ENCODE data around the gene LMO7.
"Not testable (repeated sequence)": the region's sequence is repeated elsewhere in the genome, so short reads cannot be mapped to it uniquely, and the experiment has no call there.

Gene LMO7

DNA sequence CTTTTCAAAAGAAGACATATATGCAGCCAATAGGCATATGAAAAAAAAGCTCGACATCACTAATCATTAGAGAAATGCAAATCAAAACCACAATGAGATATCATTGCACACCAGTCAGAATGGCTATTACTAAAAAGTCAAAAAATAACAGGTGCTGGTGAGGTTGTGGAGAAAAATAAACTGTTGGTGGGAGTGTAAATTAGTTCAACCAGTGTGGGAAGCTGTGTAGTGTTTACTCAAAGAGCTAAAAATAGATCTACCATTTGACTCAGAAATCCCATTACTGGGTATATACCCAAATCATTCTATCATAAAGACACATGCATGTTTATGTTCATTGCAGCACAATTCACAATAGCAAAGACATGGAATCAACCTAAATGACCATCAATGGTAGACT is 106.9 kb downstream of the LMO7 start:
- DNase-seq (ENCODE audit: low spot score) = not testable (repeated sequence)

DNA sequence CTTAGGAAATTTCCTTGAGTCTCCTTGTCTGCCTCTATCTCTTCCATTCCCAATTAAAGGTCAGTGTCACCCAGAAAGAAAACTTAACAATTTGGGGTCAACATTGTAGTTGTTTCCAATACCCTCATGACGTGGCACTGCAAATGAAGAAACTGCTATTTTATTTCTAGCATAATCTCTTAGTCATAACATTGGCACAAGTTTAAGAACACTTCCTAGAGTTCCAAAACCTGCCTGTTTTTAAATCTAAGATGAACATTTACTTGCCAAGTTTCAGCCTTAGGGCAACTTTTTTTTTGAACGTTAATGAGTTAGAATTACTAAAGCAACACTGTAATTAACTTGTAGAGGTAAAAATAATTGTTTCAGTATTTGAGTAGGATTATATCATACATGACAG is 108.0 kb downstream of the LMO7 start:
- DNase-seq (ENCODE audit: low spot score) = no peak

DNA sequence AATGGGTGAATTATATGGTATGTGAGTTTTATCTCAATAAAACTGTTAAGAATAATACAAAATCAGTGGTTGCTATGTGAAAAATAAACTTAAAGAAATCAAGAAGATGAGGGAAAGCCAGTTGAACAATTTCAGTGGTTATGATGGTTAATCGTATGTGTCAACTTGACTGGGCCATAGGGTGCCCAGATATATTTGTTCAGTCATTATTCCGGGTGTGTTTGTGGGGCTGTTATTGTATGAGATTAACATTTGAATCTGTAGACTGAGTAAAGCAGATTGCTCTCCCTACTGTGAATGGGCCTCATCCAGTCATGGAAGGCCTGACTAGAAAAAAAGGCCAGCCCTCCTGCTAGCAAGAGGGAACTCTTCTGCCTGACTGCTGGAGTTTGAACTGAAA is 109.3 kb downstream of the LMO7 start:
- DNase-seq (ENCODE audit: low spot score) = no peak

DNA sequence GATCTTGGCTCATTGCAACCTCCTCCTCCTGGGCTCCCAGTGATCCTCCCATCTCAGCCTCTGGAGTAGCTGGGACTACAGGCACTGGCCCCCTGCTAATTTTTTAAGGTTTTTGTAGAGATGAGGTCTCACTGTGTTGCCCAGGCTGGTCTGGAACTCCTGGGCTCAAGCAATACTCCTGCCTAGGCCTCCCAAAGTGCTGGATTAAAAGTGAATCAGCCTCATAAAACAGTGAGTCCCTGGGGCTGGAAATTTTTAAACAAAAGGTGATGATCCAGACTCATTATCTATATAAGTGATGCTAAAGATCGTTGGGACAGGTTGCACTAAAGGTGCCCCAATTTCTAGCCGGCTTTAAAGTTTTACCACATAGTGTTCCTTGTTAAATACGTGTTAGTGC is 112.7 kb downstream of the LMO7 start:
- DNase-seq (ENCODE audit: low spot score) = no peak

DNA sequence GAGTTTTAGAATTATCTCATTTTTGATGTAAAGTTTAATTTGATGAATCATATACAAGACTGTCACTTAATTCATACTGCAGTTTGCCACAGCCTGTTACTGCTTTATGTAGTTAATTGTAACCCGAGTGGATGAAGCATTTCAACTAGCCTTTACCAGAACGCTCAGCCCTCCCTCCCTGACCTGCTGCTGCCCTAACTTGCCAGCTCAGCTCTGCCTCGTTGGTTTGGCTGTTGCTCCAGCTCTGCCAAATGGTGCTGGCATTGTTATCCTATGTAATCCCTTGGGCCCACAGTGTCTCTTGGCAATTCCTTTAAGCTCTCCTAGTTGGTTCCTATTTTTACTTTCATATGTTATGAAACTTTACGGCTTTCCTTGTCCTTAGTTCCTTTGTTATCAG is 113.3 kb downstream of the LMO7 start:
- no peak for DNase-seq (ENCODE audit: low spot score)

DNA sequence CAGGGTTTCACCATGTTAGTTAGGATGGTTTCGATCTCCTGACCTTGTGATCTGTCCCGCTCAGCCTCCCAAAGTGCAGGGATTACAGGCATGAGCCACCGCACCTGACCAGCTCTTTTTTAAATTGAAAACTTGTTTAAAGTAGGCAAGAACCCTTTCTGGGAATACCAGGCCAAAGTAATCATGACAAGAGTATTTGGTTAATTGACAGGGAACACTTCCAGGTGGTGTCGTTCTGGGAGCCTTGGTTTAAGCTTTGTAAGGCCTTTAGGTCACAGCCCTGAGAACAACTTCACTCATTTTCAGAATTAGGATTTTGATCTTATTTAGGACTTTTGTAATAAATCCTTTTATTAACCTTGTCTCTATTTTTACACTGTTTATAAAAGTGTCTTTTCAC is 115.2 kb downstream of the LMO7 start:
- DNase-seq (ENCODE audit: low spot score) = no peak

DNA sequence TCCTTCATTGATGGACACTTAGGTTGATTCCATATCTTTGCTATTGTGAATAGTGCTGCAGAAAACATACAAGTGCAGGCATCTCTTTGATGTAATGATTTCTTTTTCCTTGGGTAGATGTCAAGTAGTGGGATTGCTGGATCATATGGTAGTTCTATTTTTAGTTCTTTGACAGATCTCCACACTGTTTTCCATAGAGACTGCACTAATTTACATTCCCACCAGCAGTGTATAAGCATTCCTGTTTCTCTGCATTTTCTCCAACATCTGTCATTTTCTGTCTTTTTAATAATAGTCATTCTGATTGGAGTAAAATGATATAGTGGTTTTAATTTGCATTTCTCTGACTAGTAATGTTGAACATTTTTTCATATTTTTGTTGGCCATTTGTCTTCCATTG is 116.7 kb downstream of the LMO7 start:
- no peak for DNase-seq (ENCODE audit: low spot score)

DNA sequence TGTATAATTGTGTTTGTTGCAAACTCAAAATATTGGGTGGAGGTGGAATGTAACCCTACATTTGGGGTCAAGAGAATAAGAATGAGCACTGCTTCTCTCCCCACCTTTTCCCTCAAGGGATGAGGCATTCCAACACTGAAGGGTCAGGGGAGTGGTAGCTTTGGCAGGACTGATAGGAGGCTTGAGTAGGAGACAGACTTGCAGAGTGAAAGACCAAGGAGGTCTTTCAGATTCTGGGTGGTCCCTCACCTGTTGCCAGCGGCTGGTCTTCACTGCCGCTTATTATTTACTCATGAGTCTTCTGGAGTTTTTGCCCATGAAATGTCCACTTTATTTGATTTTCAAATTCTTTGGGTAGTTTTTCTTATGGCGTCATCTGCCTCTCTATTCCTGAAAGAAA is 118.8 kb downstream of the LMO7 start:
- DNase-seq (ENCODE audit: low spot score) = no peak

DNA sequence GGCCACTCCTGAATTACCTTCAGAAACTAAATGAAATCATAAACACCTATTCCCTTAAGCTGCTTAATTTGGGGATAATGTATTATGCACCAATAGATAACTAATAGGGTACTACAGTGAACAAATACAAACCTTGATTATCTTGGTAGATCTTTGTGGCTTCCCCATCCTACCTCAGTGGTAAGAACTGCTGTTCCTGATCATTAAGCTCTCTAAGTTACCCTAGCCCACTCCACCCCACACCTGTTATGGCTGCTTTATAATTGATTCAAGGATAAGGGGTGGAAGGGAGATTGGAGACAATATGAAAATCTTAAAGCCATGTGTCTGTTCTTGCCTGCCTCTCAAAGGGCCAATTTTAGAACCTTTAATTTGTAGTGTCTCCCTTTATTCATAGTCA is 121.2 kb downstream of the LMO7 start:
- DNase-seq (ENCODE audit: low spot score) = no peak

DNA sequence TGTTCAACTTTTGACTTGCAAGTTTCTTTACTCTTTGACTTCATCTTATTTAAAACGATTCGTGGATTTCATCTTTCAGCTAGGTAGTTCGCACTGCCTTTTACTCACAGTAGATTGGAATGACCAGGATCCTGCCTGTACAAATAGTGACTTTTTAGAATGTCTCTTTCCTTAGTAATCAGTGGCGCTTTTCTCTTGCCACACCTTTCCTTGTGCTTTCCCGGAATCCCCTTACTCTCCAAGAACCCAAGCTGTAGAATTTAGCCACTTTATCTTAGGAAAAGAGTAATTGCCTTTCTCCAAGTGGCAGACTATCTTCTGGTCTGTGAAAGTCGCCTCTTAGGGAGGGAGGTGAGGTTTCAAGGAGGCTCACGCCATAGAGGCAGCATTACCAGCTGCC is 123.4 kb downstream of the LMO7 start:
- DNase-seq (ENCODE audit: low spot score) = no peak

DNA sequence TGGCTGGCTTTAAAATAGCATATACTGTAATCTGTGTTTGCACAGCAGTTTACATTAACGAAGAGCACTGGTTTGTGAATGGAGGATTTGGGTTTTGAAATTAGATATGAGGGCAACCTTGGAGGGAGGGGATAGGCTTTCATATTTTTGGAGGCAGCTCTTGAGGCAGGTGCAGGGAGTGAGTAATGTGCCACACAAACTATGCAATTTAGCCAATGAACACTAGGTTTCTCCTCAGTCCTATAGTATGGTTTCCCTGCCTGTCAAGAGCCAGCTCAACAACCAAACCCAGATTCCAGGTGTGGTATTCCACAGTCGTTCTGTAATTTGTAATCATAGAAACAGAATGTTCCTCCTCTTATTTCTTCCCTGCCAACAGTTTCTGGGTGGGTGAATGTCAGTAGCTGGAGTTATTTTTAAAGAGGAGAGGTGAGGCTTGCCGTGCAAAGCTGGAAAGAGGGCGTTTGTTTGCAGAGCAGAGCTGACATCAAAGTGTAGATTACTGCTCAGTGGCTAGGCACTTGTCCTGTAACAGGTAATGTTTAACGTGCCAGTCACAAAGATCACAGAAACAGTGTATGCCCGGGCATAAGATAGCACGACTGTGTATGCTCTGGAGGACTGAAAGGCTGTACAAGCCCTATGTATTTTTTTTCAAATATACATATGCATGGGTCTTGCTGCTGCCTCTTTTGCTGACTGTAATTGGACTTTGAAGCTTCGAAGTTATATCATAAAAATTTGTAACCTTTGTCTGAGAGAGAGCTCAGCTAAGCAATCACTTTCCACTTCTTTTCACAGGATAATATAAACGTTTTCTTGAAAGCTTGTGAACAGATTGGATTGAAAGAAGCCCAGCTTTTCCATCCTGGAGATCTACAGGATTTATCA is 124.2 kb downstream of the LMO7 start:
- DNase-seq (ENCODE audit: low spot score) = peak; percentile 33

DNA sequence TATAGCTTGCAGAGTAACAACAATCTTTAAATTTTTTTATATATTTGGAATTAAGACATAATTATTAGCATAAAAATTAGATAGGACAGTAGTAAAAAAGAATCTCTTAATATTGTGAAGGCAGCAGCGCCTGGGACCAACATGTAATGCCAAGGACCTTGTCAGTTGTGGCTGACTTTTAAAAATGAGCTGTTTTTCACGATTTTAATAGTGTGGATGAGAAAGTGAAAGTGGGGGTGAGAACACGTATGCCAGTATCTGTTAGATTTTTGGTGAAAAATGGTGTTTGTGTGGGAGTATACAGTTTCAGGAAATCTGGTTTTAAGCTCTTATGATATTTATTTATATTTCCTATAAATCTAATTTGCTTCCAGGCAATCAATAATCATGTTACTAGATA is 125.2 kb downstream of the LMO7 start:
- DNase-seq (ENCODE audit: low spot score) = peak; percentile 37

DNA sequence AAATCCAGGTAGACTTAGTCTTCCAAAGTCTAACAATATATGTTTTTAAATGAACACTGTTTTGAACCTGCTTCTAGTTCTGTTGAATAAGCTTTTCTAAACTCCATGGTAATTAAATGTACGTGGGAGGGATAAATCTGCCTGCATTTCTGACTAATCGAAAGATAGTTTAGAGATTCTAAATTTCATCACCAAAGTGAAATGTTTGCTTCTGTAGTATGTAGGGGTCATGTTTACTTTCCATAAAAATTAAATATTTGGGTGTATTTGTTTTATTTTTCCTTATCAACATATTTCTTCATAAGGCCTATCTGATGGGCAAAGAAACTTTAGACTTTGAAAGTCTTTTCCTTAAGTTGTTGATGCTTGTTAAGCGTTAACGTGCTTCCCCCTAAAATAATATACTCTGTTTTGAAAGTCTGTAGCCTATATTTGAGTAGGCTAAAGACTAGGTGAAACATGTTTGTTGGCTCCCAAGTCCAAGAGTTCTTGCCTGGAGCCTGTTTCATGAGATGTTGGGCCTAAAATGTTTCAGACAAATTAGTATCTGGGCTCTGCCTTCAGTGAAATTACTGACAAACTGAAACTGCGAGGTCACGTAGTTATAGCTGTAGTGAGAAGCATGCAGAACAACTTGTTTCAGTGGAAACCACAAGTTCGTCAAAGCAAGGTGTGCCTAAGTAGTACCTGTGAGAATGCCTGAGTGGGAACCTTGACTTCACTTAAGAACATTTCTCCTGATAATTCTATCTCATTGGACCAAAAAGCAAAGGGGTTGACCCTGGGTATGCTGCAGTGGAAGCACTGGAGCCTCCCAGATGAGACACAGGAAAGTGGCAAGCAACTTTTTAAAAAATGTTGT is 126.2 kb downstream of the LMO7 start:
- DNase-seq (ENCODE audit: low spot score) = peak; percentile 41

DNA sequence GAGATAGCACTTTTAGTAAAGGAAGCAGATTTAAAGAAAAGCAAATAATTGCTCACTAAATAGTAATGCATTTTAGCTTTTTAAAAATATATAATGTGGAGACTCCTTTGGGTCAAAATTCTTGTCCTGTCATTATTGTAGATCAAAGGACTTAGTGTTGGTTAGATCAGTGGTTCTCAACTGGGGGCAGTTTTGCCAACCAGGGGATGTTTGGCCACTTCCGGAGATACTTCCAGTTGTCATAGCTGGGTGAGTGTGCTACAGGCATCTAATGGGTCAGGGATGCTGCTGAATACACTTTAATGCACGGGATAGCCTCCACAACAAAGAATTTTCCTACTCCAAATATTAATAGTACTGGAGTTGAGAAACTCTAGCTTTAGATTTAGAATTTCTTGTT is 126.8 kb downstream of the LMO7 start:
- DNase-seq (ENCODE audit: low spot score) = no peak

DNA sequence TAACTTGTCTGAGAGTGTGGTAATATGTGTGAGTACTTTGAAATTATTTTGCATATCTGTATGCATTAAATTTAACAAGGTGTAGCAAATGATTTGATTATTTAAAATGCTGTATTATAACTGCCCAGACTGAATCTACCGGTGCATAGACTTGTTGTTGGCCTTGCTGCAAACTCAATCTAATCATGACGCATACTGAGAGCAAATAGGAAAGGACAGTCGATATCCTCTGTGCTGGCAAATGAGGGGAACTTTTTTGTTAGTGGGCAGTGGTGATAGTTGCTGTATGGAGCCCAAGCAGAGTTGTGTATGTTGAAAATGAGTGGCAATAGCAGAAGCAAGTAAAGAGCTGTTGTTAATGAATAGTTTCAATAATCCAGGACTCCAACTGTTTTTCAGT is 127.4 kb downstream of the LMO7 start:
- DNase-seq (ENCODE audit: low spot score) = no peak

DNA sequence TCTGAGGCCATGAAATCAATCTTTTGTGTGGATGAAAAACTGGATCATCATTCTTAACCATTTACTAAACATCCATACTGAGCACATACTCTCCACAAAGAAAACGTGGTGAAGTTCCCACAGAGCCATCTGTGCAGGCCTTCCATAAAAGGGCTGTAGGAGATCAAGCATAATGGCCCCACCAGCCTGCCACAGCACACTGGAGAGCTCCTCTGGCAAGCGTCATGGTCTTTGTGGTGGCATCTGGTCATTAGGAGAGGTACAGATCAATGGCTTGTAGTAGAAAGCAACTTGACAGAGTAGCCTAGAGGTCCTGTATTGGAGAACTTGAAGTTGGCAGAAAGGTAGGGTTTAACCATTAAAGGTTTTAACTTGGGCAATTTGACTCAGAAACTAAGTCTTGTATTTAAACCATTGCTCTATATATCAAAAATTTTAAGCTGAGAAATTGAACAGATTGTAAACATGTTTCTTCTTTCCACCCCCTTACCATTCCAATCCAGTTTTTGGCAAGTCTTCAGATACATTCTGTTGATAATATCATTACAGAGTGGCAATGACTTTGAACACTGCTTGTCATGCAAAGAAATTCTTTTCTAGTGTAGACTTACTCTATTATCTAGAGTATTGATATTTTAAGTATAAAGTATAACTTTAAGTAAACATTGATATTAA is 128.3 kb downstream of the LMO7 start:
- no peak for DNase-seq (ENCODE audit: low spot score)

DNA sequence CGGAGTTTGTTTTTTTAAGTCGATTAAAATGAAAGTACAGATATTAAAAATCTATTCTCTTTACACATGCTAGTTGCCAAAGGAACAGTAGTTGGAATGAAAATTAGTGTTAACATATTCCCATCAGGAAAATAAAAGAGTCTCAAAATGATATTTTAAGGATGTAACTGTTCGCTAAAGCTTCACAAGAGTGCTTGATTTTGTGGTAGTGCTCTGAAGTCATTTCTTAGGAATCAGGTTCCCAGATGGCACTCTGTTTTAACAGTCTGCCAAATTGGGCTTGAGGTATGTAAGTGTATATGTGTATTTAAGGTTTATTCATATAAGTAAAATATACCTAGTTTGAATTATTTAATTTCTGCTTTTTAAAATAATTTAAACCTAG is 128.8 kb downstream of the LMO7 start:
- DNase-seq (ENCODE audit: low spot score) = no peak

DNA sequence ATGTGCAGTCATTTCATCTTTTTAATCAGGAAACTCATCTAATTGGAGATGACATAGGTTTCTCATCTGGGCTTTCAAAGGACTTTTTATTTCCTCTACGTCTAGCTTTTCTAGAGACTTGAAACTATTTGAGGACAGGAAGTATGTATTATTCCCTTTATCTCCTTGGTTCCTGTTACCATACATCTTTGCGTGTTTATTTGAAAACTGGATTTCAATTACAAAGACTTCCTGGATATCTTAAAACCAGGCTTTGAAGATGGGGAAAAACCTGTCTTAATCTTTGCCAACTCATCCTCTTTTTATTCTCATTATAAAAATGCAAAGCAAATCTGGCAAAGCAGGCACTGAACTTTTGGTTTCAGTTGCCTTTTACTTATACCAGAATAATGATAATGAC is 130.5 kb downstream of the LMO7 start:
- no peak for DNase-seq (ENCODE audit: low spot score)

DNA sequence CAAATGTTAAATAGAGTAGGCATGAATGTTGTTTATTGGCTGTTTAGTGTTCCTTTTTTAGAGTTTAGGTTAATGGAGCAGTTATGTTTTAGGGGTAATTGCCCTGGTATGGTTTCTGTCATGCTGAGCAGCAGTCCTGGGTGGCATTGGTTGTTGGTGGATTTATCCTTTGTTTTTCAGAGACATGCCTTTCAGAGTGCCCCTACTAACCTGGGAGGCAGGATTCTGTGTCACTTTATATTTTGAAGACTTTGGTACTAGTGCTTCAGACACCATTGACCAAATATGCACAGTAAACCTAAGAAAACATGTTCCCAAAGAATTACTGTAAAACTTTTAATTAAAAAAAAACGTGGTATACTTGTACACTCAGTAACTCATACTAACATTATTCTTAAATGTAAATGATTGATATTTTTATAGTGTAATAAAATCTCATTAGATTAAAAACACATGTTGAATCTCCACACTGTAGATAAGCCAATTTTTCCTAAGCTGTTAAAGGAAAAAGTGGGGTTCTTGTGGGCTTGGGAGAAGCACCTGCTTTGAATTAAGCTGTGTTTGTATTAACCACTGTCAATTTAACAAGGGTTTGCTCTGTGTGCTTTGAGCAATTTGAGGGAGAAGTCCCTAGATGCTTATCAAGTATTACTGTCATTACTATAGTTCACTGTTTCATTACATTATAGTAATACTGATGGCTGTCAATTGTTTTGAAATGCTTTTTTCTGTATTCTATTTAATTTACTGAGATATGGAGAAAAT is 133.2 kb downstream of the LMO7 start:
- DNase-seq (ENCODE audit: low spot score) = no peak

DNA sequence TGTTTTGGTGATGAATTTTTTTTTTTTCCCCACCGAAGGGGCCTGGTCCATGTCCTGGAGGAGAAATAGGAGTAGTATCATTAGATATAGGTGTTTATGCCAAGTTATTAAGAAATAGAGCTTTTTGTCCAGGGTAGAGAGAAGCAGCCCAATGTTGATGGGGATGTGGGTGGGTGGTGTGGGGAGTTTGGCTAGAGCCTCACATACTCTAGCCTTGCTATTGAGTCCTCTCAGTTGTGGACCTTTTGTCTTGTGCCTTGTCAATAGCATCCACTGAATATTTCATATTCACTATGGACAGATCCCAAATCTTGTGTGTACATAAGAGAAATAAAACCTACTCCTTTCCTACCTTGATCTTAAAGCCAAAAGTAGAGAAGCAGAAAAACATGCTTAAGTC is 134.0 kb downstream of the LMO7 start:
- DNase-seq (ENCODE audit: low spot score) = no peak

DNA sequence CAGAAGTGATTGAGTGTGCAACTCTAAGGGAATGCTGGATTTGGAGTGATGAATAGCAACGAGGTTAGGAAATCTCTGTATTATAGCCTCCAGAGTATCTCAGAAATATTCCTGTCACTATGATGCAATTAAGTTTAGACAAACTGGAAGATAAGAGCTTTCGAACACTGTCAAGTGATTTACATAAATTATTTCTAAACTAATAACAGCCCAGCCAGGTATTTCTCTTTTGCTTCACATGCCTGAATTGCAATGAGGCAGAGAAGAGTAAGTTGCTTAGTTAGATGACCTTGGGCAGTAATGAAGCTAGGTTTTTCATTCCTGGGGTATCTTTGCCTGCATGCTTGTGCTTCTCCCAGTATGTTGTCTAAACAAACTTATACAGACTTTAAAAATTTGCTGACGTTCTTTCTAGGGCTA is 134.5 kb downstream of the LMO7 start:
- DNase-seq (ENCODE audit: low spot score) = no peak

DNA sequence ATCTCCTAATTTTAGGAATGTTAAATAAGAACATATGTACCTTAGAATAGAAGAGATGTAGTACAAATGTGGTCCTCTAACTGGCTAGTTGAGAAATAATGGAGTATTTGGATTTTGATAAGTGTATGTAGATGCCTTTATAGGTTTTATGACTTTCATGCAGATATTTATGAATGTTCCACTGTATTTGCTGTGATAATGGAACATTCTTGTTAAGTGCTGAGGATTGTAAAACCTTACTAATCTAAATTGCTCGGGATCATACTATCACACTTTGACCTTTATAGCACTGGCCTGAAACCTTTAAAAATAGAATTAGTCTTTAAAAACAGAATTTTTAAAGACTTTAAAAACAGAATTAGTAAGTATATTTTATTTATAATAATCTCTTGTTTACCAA is 135.1 kb downstream of the LMO7 start:
- DNase-seq (ENCODE audit: low spot score) = no peak
